GM19324 (cell line): ENCODE data around the gene PLS3.

Experiments
- ATAC-seq: cut with Tn5 transposase; IDR thresholded peaks from one replicate; pipeline ENCODE4 v1.9.1; 2021; ENCODE audit warnings: mild to moderate bottlenecking, moderate library complexity; ENCODE audit not compliant: unreplicated experiment, low FRiP score

PLS3 gene

GRCh38 chrX:115679460-115679859, 118.5 kb downstream of the PLS3 start:
- no peak for ATAC-seq

- ATAC-seq = no peak
These were observed 126.6 kb downstream of the PLS3 start for GRCh38 chrX:115687595-115687994.

- ATAC-seq = no peak
These were observed 129.0 kb downstream of the PLS3 start for GRCh38 chrX:115689931-115690330.

GRCh38 chrX:115690511-115691216, 129.7 kb downstream of the PLS3 start:
- ATAC-seq = no peak

- no peak for ATAC-seq
These were observed 132.5 kb downstream of the PLS3 start for GRCh38 chrX:115693476-115693875.

- no peak for ATAC-seq
These were observed 133.1 kb downstream of the PLS3 start for GRCh38 chrX:115694028-115694427.

GRCh38 chrX:115696039-115696438, 135.1 kb downstream of the PLS3 start:
- no peak for ATAC-seq

- ATAC-seq = no peak
These were observed 136.0 kb downstream of the PLS3 start for GRCh38 chrX:115696939-115697338.

GRCh38 chrX:115697806-115698205, 136.8 kb downstream of the PLS3 start:
- no peak for ATAC-seq
